OCI-LY7 (cell line): Measurements from ENCODE around the gene B3GAT1. TPM values are rescaled to one million over a fixed set of nuclear protein-coding genes. Genes with fewer than 3 reads are reported as not detected.

ENCODE experiments used
- BruUV-seq: library from RNA; stranded (reverse); fragments of 400-500 nt; replicated peaks from 2 replicates; lab custom pipeline; 2021; lab: Mats Ljungman, UMichigan
- CTCF ChIA-PET: fragments of 300-600 bp; sonication (Branson Sonifier 250); formaldehyde crosslinking; loops from one replicate; lab custom pipeline; 2022; ENCODE audit warnings: antibody characterized with exemption; ENCODE audit not compliant: unreplicated experiment; lab: Charles Lee
- POLR2A ChIA-PET: fragments of 300-600 bp; sonication (Branson Sonifier 250); formaldehyde crosslinking; loops from one replicate; lab custom pipeline; 2022; ENCODE audit warnings: antibody characterized with exemption; lab: Charles Lee
- DNase-seq: peaks from one replicate; pipeline ENCODE4 v3.0.0-alpha.2; 2015; ENCODE audit warnings: low spot score
- H2AFZ ChIP-seq: fragments of 200-600 bp; sonication (generic), shearing (Covaris generic); 2 replicates; pipeline ENCODE4 v1.6.1; 2014; ENCODE audit warnings: mild to moderate bottlenecking, antibody characterized with exemption, low read length, moderate library complexity
- H3K27ac ChIP-seq: fragments of 200-600 bp; sonication (generic); 2 replicates; pipeline ENCODE4 v1.5.1; 2014; ENCODE audit warnings: mixed run types, low read depth, mild to moderate bottlenecking, moderate library complexity, low read length, inconsistent platforms; ENCODE audit not compliant: poor library complexity, severe bottlenecking
- H3K36me3 ChIP-seq: fragments of 200-600 bp; sonication (generic); 2 replicates; pipeline ENCODE4 v1.6.1; 2014; ENCODE audit warnings: mild to moderate bottlenecking, antibody characterized with exemption, low read length, moderate library complexity, mixed read lengths; ENCODE audit not compliant: insufficient read depth
- H3K4me1 ChIP-seq: fragments of 200-600 bp; sonication (generic); 2 replicates; pipeline ENCODE4 v1.5.1; 2014; ENCODE audit warnings: mild to moderate bottlenecking, low read length; ENCODE audit not compliant: insufficient read depth, poor library complexity, severe bottlenecking
- H3K4me2 ChIP-seq: fragments of 200-600 bp; sonication (generic); 2 replicates; pipeline ENCODE4 v1.6.1; 2014; ENCODE audit warnings: mild to moderate bottlenecking, low read length
- H3K4me3 ChIP-seq: fragments of 200-600 bp; sonication (generic); 2 replicates; pipeline ENCODE4 v1.5.1; 2014; ENCODE audit warnings: mild to moderate bottlenecking, low read depth, low read length; ENCODE audit not compliant: poor library complexity, severe bottlenecking
- H3K79me2 ChIP-seq: fragments of 200-600 bp; sonication (generic); 2 replicates; pipeline ENCODE4 v1.6.1; 2016; ENCODE audit warnings: low read depth, mild to moderate bottlenecking, low read length, moderate library complexity, mixed read lengths; ENCODE audit not compliant: insufficient read depth
- H3K9me2 ChIP-seq: fragments of 200-600 bp; sonication (generic); 2 replicates; pipeline ENCODE4 v1.6.1; 2016; ENCODE audit warnings: mild to moderate bottlenecking, low read length, mixed read lengths; ENCODE audit not compliant: insufficient read depth
- H3K9me3 ChIP-seq: fragments of 200-600 bp; sonication (generic); 2 replicates; pipeline ENCODE4 v1.6.1; 2014; ENCODE audit warnings: mild to moderate bottlenecking, mixed run types, low read length, mixed read lengths
- H4K20me1 ChIP-seq: fragments of 200-600 bp; sonication (generic); 2 replicates; pipeline ENCODE4 v1.6.1; 2014; ENCODE audit warnings: mild to moderate bottlenecking, antibody characterized with exemption, low read length, moderate library complexity, mixed read lengths; ENCODE audit not compliant: insufficient read depth
- CTCF ChIP-seq: fragments of 200-600 bp; sonication (generic); conservative IDR thresholded peaks from 2 replicates; pipeline ENCODE4 v1.5.1; 2014; ENCODE audit warnings: mild to moderate bottlenecking, antibody characterized with exemption, low read length, moderate library complexity, mixed read lengths
- EZH2phosphoT487 ChIP-seq: fragments of 200-600 bp; sonication (generic); IDR thresholded peaks from 2 replicates; pipeline ENCODE4 v1.6.1; 2018; ENCODE audit warnings: low read depth, borderline replicate concordance, mild to moderate bottlenecking, mixed run types, antibody characterized with exemption, low read length, moderate library complexity, mixed read lengths
- intact Hi-C: fragments of 100-400 bp; cut with micrococcal nuclease; formaldehyde crosslinking; loops from one replicate; pipeline ENCODE4 v1.10.0; 2022; ENCODE audit not compliant: unreplicated experiment
- total RNA-seq, 2 experiments: library from RNA; depleted of rRNA in 1 of 2; stranded (reverse); fragments of >200 nt in 1 of 2; shearing (Covaris generic) in 1 of 2; gene quantifications; 2 replicates each; pipeline ENCODE4 v1.2.3, GENCODE V29; 2014 to 2022

Gene B3GAT1
- total RNA-seq, 2 experiments from 2014 or later: not detected

GRCh38 chr11:134364261-134364660, 47.8 kb downstream of the B3GAT1 start:
- no peak overlapping the region for H3K27ac ChIP-seq
- no peaks in the 10 kb centered on the region for H3K79me2 ChIP-seq
- H3K4me2 ChIP-seq: no peak overlapping the region
- no peak overlapping the region for H2AFZ ChIP-seq
- CTCF ChIA-PET: no interaction called here
- H4K20me1 ChIP-seq: no peaks in the 10 kb centered on the region
- no peaks in the 10 kb centered on the region for H3K4me1 ChIP-seq
- POLR2A ChIA-PET: no interaction called here
- intact Hi-C loops: no loop called here
- H3K9me2 ChIP-seq: no peaks in the 10 kb centered on the region
- no peaks in the 10 kb centered on the region for H3K9me3 ChIP-seq
- no peak for TF ChIP-seq EZH2phosphoT487
- no peak for TF ChIP-seq CTCF
- no TSS peak for BruUV-seq
- H3K4me3 ChIP-seq: no peak overlapping the region
- no peak for DNase-seq
- no peaks in the 10 kb centered on the region for H3K36me3 ChIP-seq

- peak; percentile 4 for DNase-seq
- no peaks in the 10 kb centered on the region for H3K4me1 ChIP-seq
- BruUV-seq: no TSS peak
- H3K36me3 ChIP-seq: no peaks in the 10 kb centered on the region
- H3K9me2 ChIP-seq: no peaks in the 10 kb centered on the region
- H3K9me3 ChIP-seq: no peaks in the 10 kb centered on the region
- H4K20me1 ChIP-seq: no peaks in the 10 kb centered on the region
- H3K27ac ChIP-seq: no peak overlapping the region
- H3K4me2 ChIP-seq: no peak overlapping the region
- ChIA-PET CTCF (no interaction called here), POLR2A (no interaction called here)
- H3K4me3 ChIP-seq: no peak overlapping the region
- no peak overlapping the region for H2AFZ ChIP-seq
- intact Hi-C loops: no loop called here
- TF ChIP-seq CTCF: no peak
- no peaks in the 10 kb centered on the region for H3K79me2 ChIP-seq
Measured at GRCh38 chr11:134363592-134363991, 48.5 kb downstream of the B3GAT1 start.

GRCh38 chr11:134363161-134363560, 48.9 kb downstream of the B3GAT1 start:
- no peak overlapping the region for H2AFZ ChIP-seq
- intact Hi-C loops: no loop called here
- no TSS peak for BruUV-seq
- H3K4me2 ChIP-seq: no peak overlapping the region
- no peaks in the 10 kb centered on the region for H3K4me1 ChIP-seq
- no peaks in the 10 kb centered on the region for H3K36me3 ChIP-seq
- POLR2A ChIA-PET: no interaction called here
- no peaks in the 10 kb centered on the region for H3K9me3 ChIP-seq
- H4K20me1 ChIP-seq: no peaks in the 10 kb centered on the region
- no peak overlapping the region for H3K27ac ChIP-seq
- DNase-seq: no peak
- no peaks in the 10 kb centered on the region for H3K79me2 ChIP-seq
- no peak overlapping the region for H3K4me3 ChIP-seq
- H3K9me2 ChIP-seq: no peaks in the 10 kb centered on the region
- CTCF ChIA-PET: no interaction called here
- no peak for TF ChIP-seq EZH2phosphoT487
- TF ChIP-seq CTCF: no peak
